Sigmoid colon (tissue), 7 donors: ENCODE measurements around the gene SMAD5. TPM values are rescaled to one million over a fixed set of nuclear protein-coding genes. Genes with fewer than 3 reads are reported as not detected.

Experiments used
- DNase-seq: peaks from one replicate; pipeline ENCODE4 v3.0.0-alpha.2; 2019
- H3K27ac ChIP-seq, 4 donors: fragments of 200-600 bp; sonication (generic); one replicate each; pipeline ENCODE4 v1.5.1; 2016 to 2019; ENCODE audit warnings: mild to moderate bottlenecking in 1 of 4
- H3K27me3 ChIP-seq, 3 donors: fragments of 200-600 bp; sonication (generic); one replicate each; pipeline ENCODE4 v1.5.1; 2019; ENCODE audit warnings: mild to moderate bottlenecking in 1 of 3
- H3K36me3 ChIP-seq, 4 donors: fragments of 200-600 bp; sonication (generic); one replicate each; pipeline ENCODE4 v1.5.1; 2016 to 2019
- H3K4me1 ChIP-seq, 4 donors: fragments of 200-600 bp; sonication (generic); one replicate each; pipeline ENCODE4 v1.5.1; 2017 to 2019
- H3K4me3 ChIP-seq, 4 donors: fragments of 200-600 bp; sonication (generic); one replicate each; pipeline ENCODE4 v1.5.1; 2017 to 2019; ENCODE audit warnings: mild to moderate bottlenecking in 2 of 4, moderate library complexity in 1 of 4
- H3K9me3 ChIP-seq, 4 donors: fragments of 200-600 bp in 3 of 4; sonication (generic) in 3 of 4; one replicate each; pipeline versions ENCODE4 v1.5.1 to v1.6.1; 2013 to 2019
- CTCF ChIP-seq, 4 experiments: fragments of 450-650 bp in 3 of 4; fragments of 200-600 bp in 1 of 4; IDR thresholded peaks; one replicate each; pipeline ENCODE4 v1.5.1; 2016 to 2019; ENCODE audit warnings: antibody characterized with exemption in 4 of 4, mild to moderate bottlenecking in 3 of 4, moderate library complexity in 2 of 4
- EP300 ChIP-seq, 4 donors: sonication (generic); formaldehyde crosslinking; IDR thresholded peaks; one replicate each; pipeline ENCODE4 v1.6.1; 2017; ENCODE audit warnings: antibody characterized with exemption in 4 of 4
- POLR2A ChIP-seq, 2 donors: fragments of 450-650 bp; IDR thresholded peaks; one replicate each; pipeline ENCODE4 v1.6.1; 2016; ENCODE audit warnings: antibody characterized with exemption in 2 of 2, mild to moderate bottlenecking in 2 of 2, moderate library complexity in 2 of 2
- POLR2AphosphoS5 ChIP-seq, 4 donors: sonication (generic); formaldehyde crosslinking; IDR thresholded peaks; one replicate each; pipeline ENCODE4 v1.6.1; 2017; ENCODE audit warnings: antibody characterized with exemption in 4 of 4
- WGBS, 2 donors: extraction: QIAGEN DNeasy Blood & Tissue Kit; methylation state at CpG; one replicate each; pipeline ENCODE4 v1.1.7; 2013; 5-methylcytosine and 5-hydroxymethylcytosine counted together
- intact Hi-C: fragments of 100-400 bp; cut with DNase I; formaldehyde crosslinking; loops from one replicate; pipeline ENCODE4 v1.15.1; 2023
- polyA plus RNA-seq, 3 donors: library from polyadenylated mRNA; stranded (reverse); fragments of 200-250 nt; gene quantifications; one replicate each; pipeline ENCODE4 v1.2.3, GENCODE V29; 2013
- total RNA-seq, 4 donors: library from RNA; depleted of rRNA; stranded (reverse); fragments of >200 nt; gene quantifications; one replicate each; pipeline ENCODE4 v1.1.0, GENCODE V29; 2016
- donor health status: healthy with polysubstance abuse.
- donor health status: Bipolar disorder and iron deficiency.
- donor health status: healthy.

The SMAD5 gene
- total and polyA plus RNA-seq, 7 donors = 4.9 to 85.0 (median 47.6) TPM

- intact Hi-C loops = no loop called here
- TF ChIP-seq CTCF (IDR thresholded peaks at IDR 0.05) (no peak), EP300 (IDR thresholded peaks at IDR 0.05) (no peak)
- Histone ChIP-seq H3K9me3 (no peaks in the 10 kb centered on the region), H3K27me3 (no peaks in the 10 kb centered on the region), H3K4me3 (no peak overlapping the region), H3K36me3 (no peaks in the 10 kb centered on the region), H3K27ac (no peak overlapping the region), H3K4me1 (peaks cover 0 to 89% (median 47%) of the 10 kb centered on the region in 4 donors)
- DNase-seq = no peak
- WGBS, 2 donors = 70 to 81% methylated on average over 3 of the region's 3 CpGs
Measured at GRCh38 chr5:136146201-136146600, 13.6 kb downstream of the SMAD5 start.

GRCh38 chr5:136147632-136148031 is 15.0 kb downstream of the SMAD5 start:
- no peaks in the 10 kb centered on the region for H3K9me3 ChIP-seq
- H3K36me3 ChIP-seq = no peaks in the 10 kb centered on the region
- DNase-seq = no peak
- peaks cover 0 to 84% (median 38%) of the 10 kb centered on the region in 4 donors for H3K4me1 ChIP-seq
- H3K4me3 ChIP-seq = no peak overlapping the region
- intact Hi-C loops = no loop called here
- H3K27ac ChIP-seq = no peak overlapping the region
- no peaks in the 10 kb centered on the region for H3K27me3 ChIP-seq
- no peak for TF ChIP-seq CTCF (IDR thresholded peaks at IDR 0.05)
- no peak for TF ChIP-seq POLR2AphosphoS5 (IDR thresholded peaks at IDR 0.05)
- TF ChIP-seq EP300 (IDR thresholded peaks at IDR 0.05) = no peak
- no peak for TF ChIP-seq POLR2A (IDR thresholded peaks at IDR 0.05)

- DNase-seq = no peak
- Histone ChIP-seq H3K4me3 (no peak overlapping the region), H3K27me3 (no peaks in the 10 kb centered on the region), H3K4me1 (peaks cover 0 to 62% (median 21%) of the 10 kb centered on the region in 4 donors), H3K9me3 (no peaks in the 10 kb centered on the region), H3K36me3 (peaks cover 0 to 17% (median 7%) of the 10 kb centered on the region in 4 donors), H3K27ac (no peak overlapping the region)
- WGBS, 2 donors = 54 to 78% methylated on average over 1 of the region's 1 CpG
- TF ChIP-seq EP300 (IDR thresholded peaks at IDR 0.05) (no peak), CTCF (IDR thresholded peaks at IDR 0.05) (no peak), POLR2AphosphoS5 (IDR thresholded peaks at IDR 0.05) (no peak), POLR2A (IDR thresholded peaks at IDR 0.05) (no peak)
- intact Hi-C loops = no loop called here
Measured at GRCh38 chr5:136149891-136150290, 17.2 kb downstream of the SMAD5 start.

GRCh38 chr5:136153581-136154236 is 21.1 kb downstream of the SMAD5 start:
- no peak overlapping the region for H3K27ac ChIP-seq

More at GRCh38 chr5:136153581-136154236, 21.1 kb downstream of the SMAD5 start:
- DNase-seq = no peak
- Histone ChIP-seq H3K36me3 (peaks cover 0 to 33% (median 16%) of the 10 kb centered on the region in 4 donors), H3K4me1 (peaks cover 0 to 39% (median 16%) of the 10 kb centered on the region in 4 donors), H3K9me3 (no peaks in the 10 kb centered on the region), H3K4me3 (no peak overlapping the region), H3K27me3 (no peaks in the 10 kb centered on the region)
- WGBS, 2 donors = 95 to 96% methylated on average over 11 of the region's 11 CpGs
- TF ChIP-seq POLR2A (IDR thresholded peaks at IDR 0.05) (no peak), CTCF (IDR thresholded peaks at IDR 0.05) (no peak), POLR2AphosphoS5 (IDR thresholded peaks at IDR 0.05) (no peak), EP300 (IDR thresholded peaks at IDR 0.05) (no peak)
- intact Hi-C loops = no loop called here
